ENCODE measurements around the gene BAG2. TPM values are rescaled to one million over a fixed set of nuclear protein-coding genes. Genes with fewer than 3 reads are reported as not detected.

Gene BAG2
- total RNA-seq, 1 experiment from 2014 or later = 10.4 TPM

DNA sequence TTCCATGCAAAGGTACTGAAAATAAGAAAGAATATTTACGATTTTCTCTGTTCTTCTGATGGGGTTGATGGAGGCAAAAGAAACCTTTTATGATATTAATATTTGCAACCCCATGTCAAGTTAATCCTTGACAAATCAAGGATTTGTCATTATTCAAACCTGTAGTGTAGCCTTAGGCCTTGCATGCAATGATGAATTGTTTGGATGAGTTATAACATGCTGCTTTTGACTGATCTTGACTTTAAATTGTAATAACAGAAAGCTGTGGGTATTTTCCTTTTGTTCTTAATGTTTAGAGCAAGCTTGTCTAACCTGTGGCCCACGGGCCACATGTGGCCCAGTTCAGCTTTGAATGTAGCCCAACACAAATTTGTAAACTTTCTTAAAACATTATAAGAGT lies 13.0 kb upstream of the BAG2 start:
- Histone ChIP-seq H3K9ac (ENCODE audit: low read length) (no peak overlapping the region), H3K27me3 (ENCODE audit: low read length) (no peaks in the 10 kb centered on the region), H3K9me2 (replicated peaks; ENCODE audit: low read length) (no peaks in the 10 kb centered on the region), H3K36me3 (ENCODE audit: low read depth, low read length) (peaks cover 15% of the 10 kb centered on the region), H4K20me1 (ENCODE audit: low read length) (no peaks in the 10 kb centered on the region), H3K79me2 (ENCODE audit: low read length) (no peaks in the 10 kb centered on the region), H2AFZ (ENCODE audit: low read length) (no peak overlapping the region), H3K4me1 (ENCODE audit: insufficient read depth, low read length) (0 out of 2 replicates have a peak, but pooled peaks cover 5% of the 10 kb centered on the region), H3K4me2 (ENCODE audit: low read length) (no peak overlapping the region), H3F3A (ENCODE audit: low read length, unreplicated experiment) (no peaks in the 10 kb centered on the region), H3K27ac (ENCODE audit: low read length) (no peak overlapping the region), H3K4me3 (ENCODE audit: low read length) (no peak overlapping the region), H3K9me3 (ENCODE audit: low read length) (peaks cover under 1% of the 10 kb centered on the region; the same call in 1 of the 2 replicates)
- no peak for ATAC-seq
- BruUV-seq (replicated peaks) = no TSS peak
- intact Hi-C loops (cut with micrococcal nuclease) = no loop called here
- POLR2A ChIA-PET (ENCODE audit: unreplicated experiment) = no interaction called here
- TF ChIP-seq EZH2 (IDR thresholded peaks at IDR 0.05; ENCODE audit: low read length, unreplicated experiment) = no peak
- TF ChIP-seq, protein P1, sequence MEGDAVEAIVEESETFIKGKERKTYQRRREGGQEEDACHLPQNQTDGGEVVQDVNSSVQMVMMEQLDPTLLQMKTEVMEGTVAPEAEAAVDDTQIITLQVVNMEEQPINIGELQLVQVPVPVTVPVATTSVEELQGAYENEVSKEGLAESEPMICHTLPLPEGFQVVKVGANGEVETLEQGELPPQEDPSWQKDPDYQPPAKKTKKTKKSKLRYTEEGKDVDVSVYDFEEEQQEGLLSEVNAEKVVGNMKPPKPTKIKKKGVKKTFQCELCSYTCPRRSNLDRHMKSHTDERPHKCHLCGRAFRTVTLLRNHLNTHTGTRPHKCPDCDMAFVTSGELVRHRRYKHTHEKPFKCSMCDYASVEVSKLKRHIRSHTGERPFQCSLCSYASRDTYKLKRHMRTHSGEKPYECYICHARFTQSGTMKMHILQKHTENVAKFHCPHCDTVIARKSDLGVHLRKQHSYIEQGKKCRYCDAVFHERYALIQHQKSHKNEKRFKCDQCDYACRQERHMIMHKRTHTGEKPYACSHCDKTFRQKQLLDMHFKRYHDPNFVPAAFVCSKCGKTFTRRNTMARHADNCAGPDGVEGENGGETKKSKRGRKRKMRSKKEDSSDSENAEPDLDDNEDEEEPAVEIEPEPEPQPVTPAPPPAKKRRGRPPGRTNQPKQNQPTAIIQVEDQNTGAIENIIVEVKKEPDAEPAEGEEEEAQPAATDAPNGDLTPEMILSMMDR (conservative IDR thresholded peaks at IDR 0.05; ENCODE audit: low read depth, low read length) = no peak
- no peak for TF ChIP-seq EZH2phosphoT487 (IDR thresholded peaks at IDR 0.05; ENCODE audit: borderline replicate concordance, low read length)
- CTCF ChIA-PET = no interaction called here
- no peak for DNase-seq

DNA sequence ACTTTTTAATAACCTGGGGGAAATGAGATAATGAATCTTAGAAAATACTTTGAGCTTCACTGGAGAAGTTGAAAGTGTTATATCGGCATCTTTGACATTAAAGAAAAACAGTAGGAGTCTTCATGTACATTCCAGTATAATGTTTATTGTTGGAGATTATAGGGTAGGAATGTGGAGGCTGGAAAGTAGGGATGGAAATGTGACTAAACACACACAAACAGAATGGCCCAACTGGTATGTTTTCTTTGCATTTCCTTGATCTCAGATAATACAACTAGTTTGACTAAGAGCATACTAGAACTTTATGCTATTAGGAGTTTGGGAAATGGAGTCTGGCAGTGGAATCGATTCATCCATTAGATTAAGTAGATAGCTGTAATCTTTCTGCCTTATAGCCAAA lies 10.1 kb upstream of the BAG2 start:
- no TSS peak for BruUV-seq (replicated peaks)
- ATAC-seq = no peak
- CTCF ChIA-PET = no interaction called here
- Histone ChIP-seq H3K36me3 (ENCODE audit: low read depth, low read length) (peaks cover 30% of the 10 kb centered on the region), H3K9me2 (replicated peaks; ENCODE audit: low read length) (no peaks in the 10 kb centered on the region), H3K27me3 (ENCODE audit: low read length) (no peaks in the 10 kb centered on the region), H2AFZ (ENCODE audit: low read length) (no peak overlapping the region), H3K27ac (ENCODE audit: low read length) (no peak overlapping the region), H3K4me3 (ENCODE audit: low read length) (no peak overlapping the region), H3K79me2 (ENCODE audit: low read length) (no peaks in the 10 kb centered on the region), H3K9ac (ENCODE audit: low read length) (no peak overlapping the region), H3K4me2 (ENCODE audit: low read length) (no peak overlapping the region), H3K4me1 (ENCODE audit: insufficient read depth, low read length) (0 out of 2 replicates have a peak, but pooled peaks cover 5% of the 10 kb centered on the region), H3K9me3 (ENCODE audit: low read length) (peaks cover 16% of the 10 kb centered on the region), H4K20me1 (ENCODE audit: low read length) (no peaks in the 10 kb centered on the region), H3F3A (ENCODE audit: low read length, unreplicated experiment) (no peaks in the 10 kb centered on the region)
- no peak for TF ChIP-seq EZH2 (IDR thresholded peaks at IDR 0.05; ENCODE audit: low read length, unreplicated experiment)
- TF ChIP-seq, protein P1 (conservative IDR thresholded peaks at IDR 0.05; ENCODE audit: low read depth, low read length) = no peak
- no peak for TF ChIP-seq EZH2phosphoT487 (IDR thresholded peaks at IDR 0.05; ENCODE audit: borderline replicate concordance, low read length)
- POLR2A ChIA-PET (ENCODE audit: unreplicated experiment) = interaction anchor here (0.6 kb wide), 1 partner anchor 73 kb away, joined by 3 read pairs; no protein-coding TSS in a partner anchor
- intact Hi-C loops (cut with micrococcal nuclease) = no loop called here
- DNase-seq = no peak

DNA sequence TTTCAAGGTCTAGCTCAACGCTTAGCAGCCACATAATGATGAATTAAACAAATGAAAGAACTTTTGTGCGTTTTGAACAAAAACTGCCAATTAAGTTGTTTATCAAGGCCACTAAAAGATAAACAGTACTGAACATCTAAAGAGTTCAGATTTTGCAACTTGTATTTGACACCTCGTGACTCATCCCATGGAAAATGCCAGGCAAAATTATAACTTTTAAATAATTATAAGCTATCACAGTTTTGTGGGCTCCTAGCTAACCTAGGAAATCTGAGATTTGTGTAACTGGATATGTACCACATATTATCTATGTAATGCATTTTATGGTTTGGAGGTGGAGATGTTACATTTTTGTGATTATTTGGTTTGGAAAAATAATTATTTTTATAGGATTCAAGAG lies 9.6 kb upstream of the BAG2 start:
- Histone ChIP-seq H4K20me1 (ENCODE audit: low read length) (no peaks in the 10 kb centered on the region), H3K27me3 (ENCODE audit: low read length) (no peaks in the 10 kb centered on the region), H3K27ac (ENCODE audit: low read length) (no peak overlapping the region), H3F3A (ENCODE audit: low read length, unreplicated experiment) (no peaks in the 10 kb centered on the region), H3K4me1 (ENCODE audit: insufficient read depth, low read length) (0 out of 2 replicates have a peak, but pooled peaks cover 5% of the 10 kb centered on the region), H3K9me2 (replicated peaks; ENCODE audit: low read length) (no peaks in the 10 kb centered on the region), H3K4me2 (ENCODE audit: low read length) (no peak overlapping the region), H3K9ac (ENCODE audit: low read length) (no peak overlapping the region), H3K9me3 (ENCODE audit: low read length) (peaks cover 16% of the 10 kb centered on the region), H3K79me2 (ENCODE audit: low read length) (no peaks in the 10 kb centered on the region), H3K36me3 (ENCODE audit: low read depth, low read length) (peaks cover 30% of the 10 kb centered on the region), H3K4me3 (ENCODE audit: low read length) (no peak overlapping the region), H2AFZ (ENCODE audit: low read length) (no peak overlapping the region)
- ATAC-seq (no peak), DNase-seq (no peak)
- CTCF ChIA-PET = no interaction called here
- TF ChIP-seq, protein P1 (conservative IDR thresholded peaks at IDR 0.05; ENCODE audit: low read depth, low read length) = no peak
- TF ChIP-seq EZH2phosphoT487 (IDR thresholded peaks at IDR 0.05; ENCODE audit: borderline replicate concordance, low read length) (no peak), EZH2 (IDR thresholded peaks at IDR 0.05; ENCODE audit: low read length, unreplicated experiment) (no peak)
- intact Hi-C loops (cut with micrococcal nuclease) = no loop called here
- POLR2A ChIA-PET (ENCODE audit: unreplicated experiment) = no interaction called here
- no TSS peak for BruUV-seq (replicated peaks)
